Lung microvascular endothelial cell (primary cell): Measurements from ENCODE around the gene LMF2. TPM values are rescaled to one million over a fixed set of nuclear protein-coding genes. Genes with fewer than 3 reads are reported as not detected.
A peak's percentile ranks its signal among the peaks of the same experiment; 100 is the strongest.

Experiments
- DNase-seq, 2 donors: peaks; one replicate each; pipeline versions ENCODE4 v3.0.0 to v3.0.0-alpha.2; 2010; ENCODE audit warnings: low read depth in 2 of 2
- total RNA-seq: library from RNA; depleted of rRNA; stranded (reverse); fragments of >200 nt; gene quantifications from 2 replicates; pipeline ENCODE4 v1.2.1, GENCODE V29; 2014

The LMF2 gene
- total RNA-seq, 1 donor from 2014 or later = 27.0 TPM

GRCh38 chr22:50483106-50483505, 24.4 kb downstream of the LMF2 start:
- DNase-seq = no peak

DNA sequence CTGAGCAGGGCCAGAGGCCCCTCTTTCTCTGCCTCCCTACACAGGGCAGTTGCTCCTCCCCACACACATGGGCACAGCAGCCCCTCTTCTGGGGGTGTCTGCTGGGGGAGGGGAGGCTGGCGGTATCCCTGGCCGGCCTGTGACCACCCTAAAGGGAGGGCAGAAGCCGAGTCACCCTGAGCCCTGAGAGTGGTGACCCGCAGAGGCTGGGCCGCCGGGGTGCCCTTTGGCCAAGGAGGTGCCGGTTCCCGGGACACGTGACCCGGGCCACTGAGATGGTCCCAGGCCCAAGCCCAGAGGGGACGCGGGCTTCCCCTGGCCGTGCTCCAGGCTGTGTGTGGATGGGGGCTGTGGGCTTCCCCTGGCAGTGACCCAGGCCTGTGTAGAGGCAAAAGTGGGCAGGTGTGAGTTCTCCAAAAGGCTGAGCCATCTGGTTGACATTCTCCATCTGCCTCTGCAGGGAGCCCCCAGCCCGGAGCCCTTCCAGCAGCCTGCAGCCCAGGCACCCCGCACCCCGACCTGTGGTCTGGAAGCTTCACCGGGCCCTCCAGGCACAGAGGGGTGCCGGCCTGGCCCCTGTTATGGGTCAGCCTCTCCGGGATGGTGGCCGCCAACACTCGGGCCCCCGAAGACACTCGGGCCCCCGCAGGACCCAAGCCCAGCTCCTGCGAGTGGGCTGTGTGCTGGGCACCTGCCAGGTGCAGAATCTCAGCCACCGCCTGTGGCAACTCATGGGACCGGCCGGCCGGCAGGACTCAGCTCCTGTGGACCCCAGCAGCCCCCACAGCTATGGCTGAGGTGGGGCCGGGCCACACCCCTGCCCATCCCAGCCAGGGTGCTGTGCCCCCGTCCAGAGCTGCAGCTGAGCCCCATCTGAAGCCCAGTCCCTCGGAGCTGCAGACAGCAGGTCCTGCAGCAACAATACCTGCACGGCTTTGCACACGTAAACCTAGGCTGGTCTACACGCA, 25.1 kb downstream of the LMF2 start:
- peak in 1 of 2 donors; percentile 23 for DNase-seq

GRCh38 chr22:50481440-50482106, 25.9 kb downstream of the LMF2 start, which contains the start of gene ADM2:
Gene ADM2, plus strand, starts transcription at chr22:50481543. Its CDS starts 305 bp downstream, at chr22:50481848.
- DNase-seq = peak in 1 of 2 donors; percentile 31

- DNase-seq = no peak
These were observed 26.5 kb downstream of the LMF2 start for GRCh38 chr22:50481045-50481439.

- DNase-seq = no peak
These were observed 27.8 kb downstream of the LMF2 start for GRCh38 chr22:50479721-50480120.

- DNase-seq = no peak
These were observed 29.6 kb downstream of the LMF2 start for GRCh38 chr22:50477923-50478322.

- no peak for DNase-seq
These were observed 30.6 kb downstream of the LMF2 start for GRCh38 chr22:50476868-50477267.

DNA sequence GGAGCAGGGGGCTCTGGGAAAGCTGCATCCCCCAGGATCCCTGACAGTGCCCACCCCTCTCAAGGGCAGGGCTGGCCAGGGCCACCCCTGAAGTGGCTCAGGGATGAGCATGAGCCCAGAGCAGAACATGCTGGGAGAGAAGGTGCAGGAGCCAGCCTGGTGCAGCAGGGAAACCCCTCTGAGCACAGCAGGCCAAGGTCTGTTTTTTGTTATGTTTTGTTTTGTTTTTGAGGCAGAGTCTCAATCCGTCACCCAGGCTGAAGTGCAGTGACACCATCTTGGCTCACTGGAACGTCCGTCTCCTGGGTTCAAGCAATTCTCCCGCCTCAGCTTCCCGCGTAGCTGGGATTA, 31.9 kb downstream of the LMF2 start:
- DNase-seq = no peak

- peak; percentile 91 to 94 for DNase-seq
These were observed 32.5 kb downstream of the LMF2 start, which contains the start of gene SBF1 for GRCh38 chr22:50474710-50475651. Gene SBF1, minus strand, starts transcription at chr22:50475035. Its CDS starts 195 bp downstream, at chr22:50474840.

DNA sequence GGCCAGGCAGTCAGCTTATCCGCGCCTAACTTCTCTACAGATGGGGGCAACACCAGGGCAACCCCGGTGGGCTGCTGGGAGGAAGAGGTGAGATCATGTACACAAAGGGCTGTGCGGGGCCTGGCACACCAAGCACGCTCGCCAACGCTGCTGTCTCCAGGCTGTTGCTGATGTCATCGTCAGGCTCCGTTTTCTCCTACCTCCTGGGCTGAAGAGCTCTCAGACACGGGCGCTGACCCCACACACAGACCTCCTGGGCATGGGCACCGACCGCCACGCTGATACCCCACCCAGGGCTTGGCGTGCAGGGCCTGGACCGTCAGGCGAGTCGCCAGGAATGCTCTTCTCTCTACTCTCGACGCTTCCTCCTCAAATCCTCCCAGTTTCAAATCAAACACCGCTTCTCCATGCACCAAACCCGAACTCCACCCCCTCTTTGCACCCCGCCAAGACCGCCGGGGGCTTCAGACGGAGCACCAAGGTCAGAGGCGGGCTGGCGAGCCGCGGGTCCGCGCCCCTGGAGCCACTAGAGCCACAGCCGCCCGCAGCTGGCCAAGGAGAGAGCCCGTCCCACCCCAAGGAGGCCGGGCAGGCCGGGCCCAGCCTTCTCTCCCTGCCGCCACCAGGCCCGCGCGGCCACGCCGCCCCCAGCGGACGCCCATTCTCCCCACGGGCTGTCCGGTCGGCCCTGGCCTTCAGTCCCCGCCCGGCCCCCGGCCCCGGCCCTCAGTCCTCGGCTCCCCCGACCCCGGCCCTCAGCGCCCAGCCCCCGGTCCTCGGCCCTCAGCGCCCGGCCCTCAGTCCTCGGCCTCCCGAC, 33.4 kb downstream of the LMF2 start:
- DNase-seq = peak; percentile 45 to 66

GRCh38 chr22:50473088-50473487, 34.4 kb downstream of the LMF2 start:
- peak; percentile 20 to 24 for DNase-seq

DNA sequence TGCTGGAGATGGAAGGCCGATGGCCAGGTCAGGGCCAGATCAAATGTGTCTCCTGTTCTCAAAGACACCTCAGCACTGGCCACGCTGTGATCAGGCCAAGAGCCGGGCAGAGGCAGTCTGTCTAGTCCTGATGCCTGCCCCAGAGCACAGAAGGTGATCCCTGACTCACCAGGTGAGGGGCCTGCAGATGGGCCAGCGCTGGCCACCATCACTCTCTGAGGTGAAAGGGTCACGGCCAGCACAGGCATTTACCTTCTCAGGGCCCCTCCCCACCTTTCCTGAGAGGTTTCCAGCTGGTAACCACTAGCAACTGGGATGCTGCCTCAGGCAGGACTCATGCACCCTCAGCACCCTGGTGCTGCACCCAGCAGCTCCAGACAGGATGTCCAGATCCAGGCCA, 35.5 kb downstream of the LMF2 start:
- DNase-seq = no peak

- no peak for DNase-seq
These were observed 36.2 kb downstream of the LMF2 start for GRCh38 chr22:50471197-50471847.

DNA sequence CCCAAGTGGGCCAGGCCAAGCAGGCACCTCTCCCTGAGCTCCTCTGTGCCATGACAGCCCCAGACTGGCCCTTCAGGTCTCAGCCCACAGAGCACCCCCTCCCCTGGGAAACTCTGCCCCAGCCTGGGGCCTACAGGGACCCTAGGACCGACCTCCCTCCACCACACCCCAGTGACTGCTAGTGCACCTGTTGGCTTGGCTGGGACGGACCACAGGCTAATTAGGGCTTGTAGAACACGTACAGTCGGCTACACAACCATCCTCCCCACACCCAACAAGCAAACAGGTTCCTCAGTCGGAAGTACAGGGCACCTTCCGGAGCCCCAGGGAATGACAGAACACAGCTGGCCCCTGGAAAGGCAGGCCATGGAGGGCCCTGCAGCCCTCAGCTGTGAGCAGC, 37.0 kb downstream of the LMF2 start:
- DNase-seq = no peak

DNA sequence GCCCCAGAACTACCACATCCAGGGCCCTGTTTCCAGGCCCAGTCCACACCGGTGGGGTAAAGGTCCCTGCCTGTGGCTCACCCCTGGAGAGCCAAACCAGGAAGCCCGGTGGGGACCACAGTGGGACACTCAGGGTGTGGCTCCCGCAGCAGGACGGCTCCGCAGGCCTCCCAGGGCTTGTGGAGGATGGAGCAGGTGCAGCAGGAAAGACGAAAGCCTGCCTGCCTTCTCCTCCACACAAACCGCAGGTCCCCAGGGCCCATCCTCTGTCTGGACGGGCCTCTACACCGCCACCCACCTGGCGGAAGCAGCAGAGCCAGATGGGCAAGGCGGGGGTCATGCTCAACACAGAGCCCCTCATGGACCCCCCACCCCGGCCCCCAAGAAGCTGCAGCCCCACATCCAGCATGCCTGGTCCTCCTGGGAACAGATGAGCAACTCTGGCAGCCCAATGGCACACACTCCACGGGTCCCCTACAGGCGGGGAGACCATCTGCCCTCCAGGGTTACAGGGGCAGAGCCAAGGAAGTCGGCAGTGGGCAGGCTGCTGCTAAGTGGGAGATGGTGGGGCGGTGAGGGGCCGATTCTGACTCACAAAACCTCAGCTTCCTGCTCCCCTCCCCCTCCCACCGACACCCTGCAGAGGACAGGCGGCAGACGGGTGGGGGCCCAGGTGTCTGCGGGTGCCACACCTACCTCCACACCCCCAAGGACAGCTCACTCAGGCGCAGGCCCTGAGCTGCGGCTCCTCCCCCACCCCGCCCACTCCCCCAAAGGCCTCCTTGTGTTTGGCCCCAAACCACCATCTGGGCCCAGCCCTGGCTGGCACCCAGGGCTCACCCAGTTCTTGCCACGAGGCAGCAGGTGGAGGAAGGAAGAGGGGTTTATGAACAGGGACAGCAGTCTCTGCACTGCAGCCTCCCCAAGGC, 37.9 kb downstream of the LMF2 start:
- DNase-seq = peak in 1 of 2 donors; percentile 50

DNA sequence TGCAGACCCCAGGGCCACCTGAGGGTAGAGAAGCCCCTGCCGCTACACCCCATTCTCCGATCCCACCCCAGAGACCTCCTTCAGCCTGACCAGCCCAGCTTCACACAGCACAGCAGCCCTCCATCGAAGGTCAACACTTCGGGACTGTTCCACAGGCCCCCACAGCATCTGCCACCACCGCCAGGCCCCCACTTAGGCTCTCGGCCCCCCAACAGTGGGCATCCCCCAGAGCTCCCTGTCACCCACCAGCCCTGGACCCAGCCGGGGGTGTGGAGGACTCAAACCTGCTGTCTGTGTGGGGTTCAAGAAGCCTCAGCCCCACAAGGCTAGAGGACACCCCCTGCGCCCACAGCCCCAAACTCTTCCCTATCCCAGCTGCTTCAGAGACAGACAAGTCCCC, 38.9 kb downstream of the LMF2 start:
- DNase-seq = no peak

- DNase-seq = no peak
These were observed 39.6 kb downstream of the LMF2 start for GRCh38 chr22:50467773-50468440.

DNA sequence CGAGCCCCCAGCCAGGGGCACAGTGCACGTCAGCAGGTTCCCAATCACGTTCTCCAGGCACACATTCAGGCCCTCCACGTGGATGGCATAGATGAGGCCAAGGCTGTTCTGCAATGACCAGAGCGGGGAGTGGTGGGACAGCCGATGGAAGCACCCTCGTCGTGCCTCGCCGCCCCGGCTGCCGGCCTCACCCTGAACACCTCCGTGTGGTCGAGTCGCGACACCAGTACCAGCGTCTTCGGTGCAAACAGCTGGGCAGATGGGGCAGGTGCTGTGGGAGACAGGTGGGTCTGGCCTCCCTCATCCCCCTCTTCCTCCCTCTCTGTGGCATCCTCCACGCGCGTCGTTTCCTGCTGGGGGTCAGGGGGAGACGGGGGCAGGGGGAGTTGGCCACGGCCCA, 40.2 kb downstream of the LMF2 start:
- no peak for DNase-seq
